Measurements from ENCODE around the gene TMEM37. TPM values are rescaled to one million over a fixed set of nuclear protein-coding genes. Genes with fewer than 3 reads are reported as not detected.

Gene TMEM37
- total RNA-seq, 1 experiment from 2014 or later: 4.2 TPM

GRCh38 chr2:119424284-119425118 is 7.2 kb upstream of the TMEM37 start:
- DNase-seq: no peak
- no peak overlapping the region for H3K4me3 ChIP-seq (ENCODE audit: insufficient read depth, low read depth, low read length)

GRCh38 chr2:119425119-119425405 is 6.6 kb upstream of the TMEM37 start:
- no peak for DNase-seq
- H3K36me3 ChIP-seq (replicated peaks; ENCODE audit: control insufficient read depth, insufficient read depth, low read length): no peaks in the 10 kb centered on the region
- H3K27me3 ChIP-seq (ENCODE audit: control insufficient read depth, insufficient read depth, low read length): peaks cover 5% of the 10 kb centered on the region; the same call in 1 of the 2 replicates
- no peak overlapping the region for H3K4me3 ChIP-seq (ENCODE audit: insufficient read depth, low read depth, low read length)

More at GRCh38 chr2:119424284-119425118, 7.2 kb upstream of the TMEM37 start:
- H3K36me3 ChIP-seq (replicated peaks; ENCODE audit: control insufficient read depth, insufficient read depth, low read length): no peaks in the 10 kb centered on the region
- peaks cover 5% of the 10 kb centered on the region; the same call in 1 of the 2 replicates for H3K27me3 ChIP-seq (ENCODE audit: control insufficient read depth, insufficient read depth, low read length)

- DNase-seq: no peak
- H3K4me3 ChIP-seq (ENCODE audit: insufficient read depth, low read depth, low read length): no peak overlapping the region
- peaks cover 5% of the 10 kb centered on the region; the same call in 1 of the 2 replicates for H3K27me3 ChIP-seq (ENCODE audit: control insufficient read depth, insufficient read depth, low read length)
- H3K36me3 ChIP-seq (replicated peaks; ENCODE audit: control insufficient read depth, insufficient read depth, low read length): no peaks in the 10 kb centered on the region
These were observed 5.8 kb upstream of the TMEM37 start for GRCh38 chr2:119425620-119426395.

GRCh38 chr2:119426396-119426675 is 5.3 kb upstream of the TMEM37 start:
- peaks cover 5% of the 10 kb centered on the region; the same call in 1 of the 2 replicates for H3K27me3 ChIP-seq (ENCODE audit: control insufficient read depth, insufficient read depth, low read length)
- no peak for DNase-seq
- no peaks in the 10 kb centered on the region for H3K36me3 ChIP-seq (replicated peaks; ENCODE audit: control insufficient read depth, insufficient read depth, low read length)
- H3K4me3 ChIP-seq (ENCODE audit: insufficient read depth, low read depth, low read length): no peak overlapping the region

- H3K4me3 ChIP-seq (ENCODE audit: insufficient read depth, low read depth, low read length): no peak overlapping the region
- DNase-seq: peak; percentile 47
- H3K36me3 ChIP-seq (replicated peaks; ENCODE audit: control insufficient read depth, insufficient read depth, low read length): no peaks in the 10 kb centered on the region
- peaks cover 5% of the 10 kb centered on the region; the same call in 1 of the 2 replicates for H3K27me3 ChIP-seq (ENCODE audit: control insufficient read depth, insufficient read depth, low read length)
These were observed 4.8 kb upstream of the TMEM37 start for GRCh38 chr2:119426801-119427395.

GRCh38 chr2:119427756-119428155 is 3.9 kb upstream of the TMEM37 start:
- DNase-seq: no peak
- H3K27me3 ChIP-seq (ENCODE audit: control insufficient read depth, insufficient read depth, low read length): peaks cover 7% of the 10 kb centered on the region; the same call in 1 of the 2 replicates
- H3K4me3 ChIP-seq (ENCODE audit: insufficient read depth, low read depth, low read length): no peak overlapping the region
- no peaks in the 10 kb centered on the region for H3K36me3 ChIP-seq (replicated peaks; ENCODE audit: control insufficient read depth, insufficient read depth, low read length)

DNA sequence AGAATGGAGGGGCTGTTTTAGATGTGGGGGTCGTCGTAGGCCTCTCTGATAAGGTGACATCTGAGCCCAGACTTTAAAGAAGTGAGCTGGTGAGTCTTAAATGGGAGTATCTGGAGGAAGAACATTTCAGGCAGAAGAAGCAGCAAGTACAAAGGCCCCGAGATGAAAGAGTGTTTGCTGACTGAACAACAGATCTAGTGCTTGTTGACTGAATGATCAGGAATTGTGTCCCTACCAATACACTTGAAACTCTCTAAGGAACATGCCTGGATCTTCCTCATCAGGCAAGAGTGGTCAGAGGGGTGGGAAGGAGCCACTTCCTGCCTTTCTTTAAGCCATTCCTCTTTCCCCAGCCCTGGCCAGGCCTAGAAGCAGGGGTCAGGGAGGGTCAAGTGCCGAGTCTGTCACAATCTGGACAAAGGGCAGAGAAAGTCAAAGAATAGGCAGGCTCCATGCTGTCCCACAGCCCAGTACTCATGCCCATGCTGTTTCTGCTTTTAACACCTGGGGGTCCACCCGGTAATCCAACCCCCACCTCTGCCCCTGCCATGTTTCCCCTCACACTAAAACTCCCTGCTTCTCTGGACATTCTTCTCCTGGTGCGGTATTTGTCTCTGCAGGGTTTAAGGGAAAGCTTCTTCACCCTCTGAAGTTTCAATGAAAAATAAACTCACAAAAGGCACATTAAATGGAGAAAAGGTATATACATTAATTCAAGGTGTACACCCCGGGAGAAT is 3.0 kb upstream of the TMEM37 start:
- H3K4me3 ChIP-seq (ENCODE audit: insufficient read depth, low read depth, low read length): no peak overlapping the region
- no peak for DNase-seq
- no peaks in the 10 kb centered on the region for H3K36me3 ChIP-seq (replicated peaks; ENCODE audit: control insufficient read depth, insufficient read depth, low read length)
- peaks cover 7% of the 10 kb centered on the region; the same call in 1 of the 2 replicates for H3K27me3 ChIP-seq (ENCODE audit: control insufficient read depth, insufficient read depth, low read length)

- peak; percentile 15 for DNase-seq
- H3K4me3 ChIP-seq (ENCODE audit: insufficient read depth, low read depth, low read length): no peak overlapping the region
- peaks cover 7% of the 10 kb centered on the region; the same call in 1 of the 2 replicates for H3K27me3 ChIP-seq (ENCODE audit: control insufficient read depth, insufficient read depth, low read length)
- H3K36me3 ChIP-seq (replicated peaks; ENCODE audit: control insufficient read depth, insufficient read depth, low read length): no peaks in the 10 kb centered on the region
These were observed 2.3 kb upstream of the TMEM37 start for GRCh38 chr2:119429225-119429981.

DNA sequence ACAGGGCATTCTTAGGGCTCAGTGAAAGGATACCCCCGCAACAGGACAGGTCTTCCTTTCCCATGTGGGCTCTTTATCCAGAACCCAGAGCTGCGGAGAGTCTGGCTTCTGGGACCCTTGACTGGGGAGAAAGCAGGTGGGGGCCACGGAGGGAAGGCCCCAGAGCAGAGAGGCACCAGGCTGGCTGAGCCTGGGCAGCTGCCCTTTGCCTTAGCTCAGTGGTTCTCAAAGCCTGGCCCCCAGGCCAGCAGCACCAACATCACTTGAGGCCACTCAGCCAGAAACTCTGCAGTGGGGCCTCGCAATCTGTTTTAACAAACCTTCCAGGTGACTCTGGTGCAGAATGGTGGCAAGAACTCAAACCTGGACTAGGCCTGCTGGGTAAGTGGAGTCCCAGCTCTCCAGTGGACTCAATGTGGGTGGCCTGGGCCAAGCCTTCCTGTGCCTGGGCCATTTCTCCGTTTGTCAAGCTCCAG is 1.6 kb upstream of the TMEM37 start:
- no peak overlapping the region for H3K4me3 ChIP-seq (ENCODE audit: insufficient read depth, low read depth, low read length)
- DNase-seq: peak; percentile 20
- H3K36me3 ChIP-seq (replicated peaks; ENCODE audit: control insufficient read depth, insufficient read depth, low read length): no peaks in the 10 kb centered on the region
- peaks cover 6% of the 10 kb centered on the region; the same call in 1 of the 2 replicates for H3K27me3 ChIP-seq (ENCODE audit: control insufficient read depth, insufficient read depth, low read length)

DNA sequence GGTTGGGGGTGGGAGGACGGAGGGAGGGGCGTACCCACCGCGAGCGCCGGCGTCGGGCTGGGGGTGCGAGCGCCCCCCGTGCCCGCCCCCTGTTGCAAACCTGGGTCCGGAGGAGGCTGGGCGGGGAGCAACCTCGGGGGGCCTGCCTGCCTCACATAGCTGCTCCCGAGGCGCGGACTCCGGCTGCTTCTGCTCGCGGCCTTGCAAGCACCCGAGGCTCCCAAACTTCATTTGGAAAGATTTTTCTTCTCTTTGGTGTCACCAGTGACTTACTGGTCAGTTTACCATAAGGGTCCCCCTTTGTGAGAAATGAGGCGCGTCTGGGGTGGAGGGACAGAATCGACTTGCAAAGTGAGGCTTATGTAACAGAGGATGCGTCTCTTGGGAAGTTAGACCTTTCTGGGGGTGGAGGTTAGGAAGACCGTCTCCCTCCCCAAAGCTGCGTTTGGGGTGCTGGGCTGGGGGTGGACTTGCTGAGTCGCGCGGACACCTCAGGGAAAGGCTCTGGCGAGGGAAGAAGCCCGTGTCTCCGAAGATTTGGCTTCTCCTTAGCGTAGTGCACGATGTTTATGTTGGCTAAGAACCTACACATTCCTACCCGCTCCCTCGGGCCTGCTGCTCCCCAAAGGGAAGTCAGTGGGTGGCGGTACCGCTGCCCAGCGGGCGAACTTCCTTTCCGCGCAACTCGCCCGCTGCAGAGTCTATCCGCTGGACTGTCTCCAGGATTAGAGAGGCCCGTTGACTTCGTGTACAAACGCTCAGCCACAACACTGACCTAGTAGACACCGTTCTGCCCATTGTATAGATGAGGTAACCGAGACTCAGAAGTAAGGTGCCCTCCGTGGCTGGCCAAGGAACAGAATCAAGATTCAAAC is 559 bp downstream of the TMEM37 start:
- Histone ChIP-seq H3K27me3 (ENCODE audit: control insufficient read depth, insufficient read depth, low read length) (peaks cover 6% of the 10 kb centered on the region; the same call in 1 of the 2 replicates), H3K36me3 (replicated peaks; ENCODE audit: control insufficient read depth, insufficient read depth, low read length) (no peaks in the 10 kb centered on the region), H3K4me3 (ENCODE audit: insufficient read depth, low read depth, low read length) (peak overlapping the region; percentile 71)
- peak; percentile 60 for DNase-seq

DNA sequence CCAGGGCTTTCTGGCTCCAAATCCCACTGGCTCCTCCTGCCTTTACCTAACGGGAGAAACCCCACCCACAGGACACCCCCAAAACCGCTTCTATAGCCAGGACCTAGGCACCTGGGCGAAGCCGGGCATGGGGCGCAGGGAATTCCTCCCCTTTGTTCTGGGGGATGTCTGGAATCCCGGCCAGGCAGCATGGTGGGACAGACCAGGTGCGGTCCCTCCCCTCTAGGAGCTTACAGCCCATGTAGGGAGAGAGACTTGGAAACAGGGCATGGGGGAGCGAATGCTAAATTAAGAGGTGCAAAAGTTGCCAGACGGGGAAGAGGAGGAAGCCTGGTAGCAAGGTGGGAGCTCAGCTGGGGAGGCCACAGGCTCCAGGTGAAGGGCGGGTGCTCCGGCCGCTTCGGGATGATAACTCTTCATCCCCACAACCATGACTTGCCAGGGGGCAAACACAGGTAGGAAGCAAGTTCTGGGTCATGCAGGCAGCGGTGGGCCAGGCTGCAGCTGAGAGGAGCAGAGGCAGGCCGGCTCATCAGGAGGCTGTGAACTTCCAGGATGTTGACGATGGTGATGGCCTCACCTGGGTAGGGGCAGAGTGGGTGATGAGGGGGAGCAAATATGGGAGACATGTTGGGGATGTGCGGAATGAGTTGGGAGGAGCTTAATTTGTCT is 1.3 kb downstream of the TMEM37 start:
- H3K4me3 ChIP-seq (ENCODE audit: insufficient read depth, low read depth, low read length): peak overlapping the region; percentile 71
- peak; percentile 67 for DNase-seq
- H3K27me3 ChIP-seq (ENCODE audit: control insufficient read depth, insufficient read depth, low read length): peaks cover 6% of the 10 kb centered on the region; the same call in 1 of the 2 replicates
- H3K36me3 ChIP-seq (replicated peaks; ENCODE audit: control insufficient read depth, insufficient read depth, low read length): no peaks in the 10 kb centered on the region

GRCh38 chr2:119433636-119434327 is 2.1 kb downstream of the TMEM37 start:
- H3K4me3 ChIP-seq (ENCODE audit: insufficient read depth, low read depth, low read length): no peak overlapping the region
- DNase-seq: no peak

More at GRCh38 chr2:119433636-119434327, 2.1 kb downstream of the TMEM37 start:
- Histone ChIP-seq H3K27me3 (ENCODE audit: control insufficient read depth, insufficient read depth, low read length) (peaks cover 3% of the 10 kb centered on the region; the same call in 1 of the 2 replicates), H3K36me3 (replicated peaks; ENCODE audit: control insufficient read depth, insufficient read depth, low read length) (no peaks in the 10 kb centered on the region)

Data from H7 (cell line).